Kidney (tissue), 14 donors: ENCODE results near the gene ST6GAL1. TPM values are rescaled to one million over a fixed set of nuclear protein-coding genes. Genes with fewer than 3 reads are reported as not detected.
A peak's percentile ranks its signal among the peaks of the same experiment; 100 is the strongest.
"Not testable (repeated sequence)": the region's sequence is repeated elsewhere in the genome, so short reads cannot be mapped to it uniquely, and the experiment has no call there.

Source experiments
- DNase-seq, 5 donors: peaks; one replicate each; pipeline ENCODE4 v3.0.0-alpha.2; 2013 to 2020
- FAIRE-seq: peaks from 2 replicates; lab custom pipeline; 2012; peaks lifted over from hg19 to GRCh38; lab: Jason Lieb, UNC
- H3K27ac ChIP-seq, 2 donors: one replicate each; pipeline ENCODE4 v1.7.0; 2013; ENCODE audit warnings: low read depth in 2 of 2, low read length in 2 of 2, inconsistent platforms in 1 of 2
- H3K27me3 ChIP-seq: one replicate; pipeline ENCODE4 v1.7.1; 2013; ENCODE audit warnings: low read length, inconsistent platforms; ENCODE audit not compliant: control insufficient read depth, insufficient read depth
- H3K36me3 ChIP-seq, 3 donors: one replicate each; pipeline versions ENCODE4 v1.7.0 to v1.7.1; 2013; ENCODE audit warnings: low read length in 3 of 3, control low read depth in 1 of 3, inconsistent platforms in 1 of 3; ENCODE audit not compliant: insufficient read depth in 3 of 3, control insufficient read depth in 2 of 3
- H3K4me1 ChIP-seq, 3 donors: one replicate each; pipeline versions ENCODE4 v1.7.0 to v1.7.1; 2013; ENCODE audit warnings: low read length in 3 of 3, inconsistent platforms in 1 of 3, low read depth in 1 of 3; ENCODE audit not compliant: control insufficient read depth in 2 of 3, insufficient read depth in 2 of 3
- H3K4me3 ChIP-seq, 3 donors: one replicate each; pipeline versions ENCODE4 v1.7.0 to v1.8.1; 2013; ENCODE audit warnings: low read length in 3 of 3, control low read depth in 1 of 3, inconsistent platforms in 1 of 3
- H3K9ac ChIP-seq, 3 donors: one replicate each; pipeline versions ENCODE4 v1.7.0 to v1.7.1; 2013; ENCODE audit warnings: low read length in 3 of 3, control low read depth in 1 of 3, inconsistent platforms in 1 of 3
- H3K9me3 ChIP-seq, 3 donors: one replicate each; pipeline versions ENCODE4 v1.7.0 to v1.7.1; 2013; ENCODE audit warnings: low read length in 3 of 3, control low read depth in 1 of 3, inconsistent platforms in 1 of 3; ENCODE audit not compliant: control insufficient read depth in 2 of 3, insufficient read depth in 1 of 3
- intact Hi-C: fragments of 100-400 bp; cut with DNase I; formaldehyde crosslinking; loops from one replicate; pipeline ENCODE4 v1.11.1; 2022
- polyA plus RNA-seq: library from polyadenylated mRNA; stranded (reverse); fragments of 350-450 nt; fragmentation: Illumina TruSeq; extraction: RNeasy Lipid Tissue Mini Kit (QIAGEN cat#74804); gene quantifications from one replicate; pipeline ENCODE4 v1.2.3, GENCODE V29; 2014; ENCODE audit warnings: low read depth, low replicate concordance; ENCODE audit not compliant: insufficient read depth
- total RNA-seq: library from RNA; stranded (reverse); fragmentation: NEBNext Ultra II Directional; extraction: Animal tissue kit (Norgen Biotek cat#: 25700); gene quantifications from one replicate; pipeline ENCODE4 v1.2.1, GENCODE V29; 2021
- TF ChIP-seq, protein P1 (sequence below): IDR thresholded peaks from 3 replicates; pipeline ENCODE4 v1.5.1; 2012; ENCODE audit warnings: mild to moderate bottlenecking, moderate library complexity, borderline replicate concordance; ENCODE audit not compliant: insufficient read depth; ENCODE audit errors: extremely low read depth
- donor health status: control.
- donor health status: control.
- donor health status: control.
- donor health status: control.
- donor health status: control.
- donor health status: DM: yes; HTN: yes; CAD: no.
- donor health status: Normal renal cell carcinoma (clear cell type).

Gene ST6GAL1
- total and polyA plus RNA-seq, 2 donors from 2014 or later = 62.6 to 236 TPM

GRCh38 chr3:186969607-186970006 lies 39.3 kb downstream of the ST6GAL1 start:
- no peak overlapping the region for H3K4me3 ChIP-seq
- FAIRE-seq = no peak
- H3K27me3 ChIP-seq = no peaks in the 10 kb centered on the region
- no peak for DNase-seq
- TF ChIP-seq, protein P1, sequence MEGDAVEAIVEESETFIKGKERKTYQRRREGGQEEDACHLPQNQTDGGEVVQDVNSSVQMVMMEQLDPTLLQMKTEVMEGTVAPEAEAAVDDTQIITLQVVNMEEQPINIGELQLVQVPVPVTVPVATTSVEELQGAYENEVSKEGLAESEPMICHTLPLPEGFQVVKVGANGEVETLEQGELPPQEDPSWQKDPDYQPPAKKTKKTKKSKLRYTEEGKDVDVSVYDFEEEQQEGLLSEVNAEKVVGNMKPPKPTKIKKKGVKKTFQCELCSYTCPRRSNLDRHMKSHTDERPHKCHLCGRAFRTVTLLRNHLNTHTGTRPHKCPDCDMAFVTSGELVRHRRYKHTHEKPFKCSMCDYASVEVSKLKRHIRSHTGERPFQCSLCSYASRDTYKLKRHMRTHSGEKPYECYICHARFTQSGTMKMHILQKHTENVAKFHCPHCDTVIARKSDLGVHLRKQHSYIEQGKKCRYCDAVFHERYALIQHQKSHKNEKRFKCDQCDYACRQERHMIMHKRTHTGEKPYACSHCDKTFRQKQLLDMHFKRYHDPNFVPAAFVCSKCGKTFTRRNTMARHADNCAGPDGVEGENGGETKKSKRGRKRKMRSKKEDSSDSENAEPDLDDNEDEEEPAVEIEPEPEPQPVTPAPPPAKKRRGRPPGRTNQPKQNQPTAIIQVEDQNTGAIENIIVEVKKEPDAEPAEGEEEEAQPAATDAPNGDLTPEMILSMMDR = no peak
- intact Hi-C loops = no loop called here
- no peak overlapping the region for H3K27ac ChIP-seq
- H3K36me3 ChIP-seq = peaks cover 0 to 6% (median 2%) of the 10 kb centered on the region in 3 donors
- no peaks in the 10 kb centered on the region for H3K9me3 ChIP-seq
- H3K4me1 ChIP-seq = peaks cover 0 to 8% (median 0%) of the 10 kb centered on the region in 3 donors
- H3K9ac ChIP-seq = no peak overlapping the region

GRCh38 chr3:186971106-186971505 lies 40.8 kb downstream of the ST6GAL1 start:
- DNase-seq, H3K9ac ChIP-seq, H3K36me3 ChIP-seq, H3K4me3 ChIP-seq, H3K27me3 ChIP-seq, intact Hi-C loops, FAIRE-seq, H3K9me3 ChIP-seq: not testable (repeated sequence)
- H3K27ac ChIP-seq = peak overlapping the region in 1 of 2 donors; percentile 52
- H3K4me1 ChIP-seq = peaks cover 0 to 11% (median 0%) of the 10 kb centered on the region in 3 donors

DNA sequence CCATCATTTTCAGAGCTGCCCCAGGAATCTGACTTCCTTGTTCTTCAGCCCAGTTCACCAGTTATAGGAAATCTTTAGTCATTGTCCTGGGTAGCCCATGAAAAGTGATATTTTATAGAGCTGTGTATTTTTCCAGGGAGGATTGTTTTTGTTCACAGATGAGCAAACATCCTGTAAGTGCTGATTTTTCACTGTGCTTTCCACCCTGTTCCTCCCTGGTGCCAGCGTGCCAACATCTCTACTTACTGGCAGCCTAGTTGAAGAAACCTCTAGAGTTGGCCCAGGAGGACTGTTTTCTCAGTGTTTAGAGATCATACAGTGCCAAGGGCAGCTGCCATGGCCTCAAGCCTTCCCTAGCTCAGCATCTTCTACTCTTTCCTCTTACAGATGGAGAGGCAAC lies 41.3 kb downstream of the ST6GAL1 start:
- no peaks in the 10 kb centered on the region for H3K27me3 ChIP-seq
- H3K27ac ChIP-seq = peak overlapping the region; percentile 20 to 52
- FAIRE-seq (no peak), DNase-seq (peak in 2 of 5 donors; percentile 29 to 37)
- TF ChIP-seq, protein P1 = no peak
- peaks cover 0 to 6% (median 2%) of the 10 kb centered on the region in 3 donors for H3K36me3 ChIP-seq
- no peak overlapping the region for H3K4me3 ChIP-seq
- intact Hi-C loops = no loop called here
- H3K4me1 ChIP-seq = peaks cover 0 to 11% (median 0%) of the 10 kb centered on the region in 3 donors
- no peaks in the 10 kb centered on the region for H3K9me3 ChIP-seq
- no peak overlapping the region for H3K9ac ChIP-seq

GRCh38 chr3:186973702-186974101 lies 43.4 kb downstream of the ST6GAL1 start:
- Histone ChIP-seq H3K27ac (no peak overlapping the region), H3K9me3 (no peaks in the 10 kb centered on the region), H3K4me1 (peaks cover 0 to 11% (median 2%) of the 10 kb centered on the region in 3 donors), H3K4me3 (no peak overlapping the region), H3K27me3 (no peaks in the 10 kb centered on the region), H3K9ac (no peak overlapping the region), H3K36me3 (peaks cover 0 to 6% (median 2%) of the 10 kb centered on the region in 3 donors)
- TF ChIP-seq, protein P1 = no peak
- intact Hi-C loops = no loop called here
- FAIRE-seq (no peak), DNase-seq (no peak)
